Stimulated activated CD4-positive, alpha-beta T cell treated with anti-CD3 and anti-CD28 coated beads, Interleukin-2, amount 100 ng/mL, for 48 hours (primary cell): ENCODE results near the gene AR.
"Not testable (repeated sequence)": the region's sequence is repeated elsewhere in the genome, so short reads cannot be mapped to it uniquely, and the experiment has no call there.

Source experiments
- DNase-seq, 2 donors: peaks; one replicate each; pipeline ENCODE4 v3.0.0-alpha.2; 2020

The AR gene

GRCh38 chrX:67637293-67637692 lies 93.5 kb downstream of the AR start:
- not testable (repeated sequence) for DNase-seq

DNA sequence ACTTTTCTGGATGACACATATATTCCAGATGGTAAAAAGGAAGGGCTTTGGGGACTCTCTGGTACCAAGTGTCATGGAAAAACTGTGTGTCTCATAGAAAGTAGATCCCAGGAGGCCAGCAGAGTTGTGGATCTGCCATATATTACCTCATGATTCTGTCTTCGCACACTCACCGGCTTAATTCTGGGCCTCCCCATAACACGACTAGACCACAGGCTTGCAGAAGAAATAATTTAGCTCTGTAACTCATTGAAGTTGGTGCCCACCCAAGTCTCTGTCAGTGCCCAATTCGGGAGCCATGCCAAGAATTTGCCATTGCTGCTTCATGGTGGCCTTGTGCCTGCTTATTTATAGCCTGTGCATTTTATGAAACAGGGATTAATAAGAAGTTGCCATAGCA lies 104.5 kb downstream of the AR start:
- no peak for DNase-seq

GRCh38 chrX:67651437-67652142 lies 107.8 kb downstream of the AR start:
- DNase-seq = no peak

DNA sequence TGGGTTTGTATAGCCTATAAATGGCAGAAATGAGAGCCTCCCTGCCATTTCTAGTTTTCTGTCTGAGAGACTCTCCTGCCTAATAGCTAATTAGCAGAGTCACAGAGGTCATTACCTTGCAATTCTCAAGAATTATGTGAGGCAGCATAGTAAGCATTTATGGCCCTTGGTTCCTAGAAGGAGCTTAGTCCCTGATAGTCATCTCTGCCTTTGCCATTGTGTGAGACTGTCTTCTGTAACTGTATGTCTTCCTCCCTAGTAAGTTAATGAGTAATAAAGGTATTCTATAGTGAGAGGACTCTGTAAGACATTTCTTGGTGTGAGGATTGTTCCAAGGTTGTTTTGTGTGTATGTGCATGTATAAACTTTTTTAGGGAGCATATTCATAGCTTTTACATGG lies 108.7 kb downstream of the AR start:
- no peak for DNase-seq

- no peak for DNase-seq
Observed at GRCh38 chrX:67654301-67654700, 110.5 kb downstream of the AR start.

DNA sequence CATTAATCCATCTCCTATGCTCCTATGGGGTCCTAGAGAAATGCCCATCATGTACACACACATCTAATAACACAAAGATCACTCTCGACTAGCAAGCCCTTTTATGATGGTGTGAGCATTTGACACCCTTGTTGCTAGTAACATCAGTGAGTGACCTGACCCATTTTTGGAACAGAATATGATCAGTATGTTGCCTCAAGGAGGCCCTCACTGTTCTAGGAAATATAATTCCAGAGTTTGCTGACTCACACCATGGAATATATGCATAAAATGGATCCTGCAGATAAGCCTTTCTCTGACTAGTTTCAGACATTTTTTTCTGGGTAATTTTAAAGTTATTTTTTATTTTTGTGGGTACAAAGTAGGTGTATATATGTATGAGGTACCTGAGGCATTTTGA lies 121.8 kb downstream of the AR start:
- DNase-seq = no peak

- not testable (repeated sequence) for DNase-seq
Observed at GRCh38 chrX:67670717-67671116, 126.9 kb downstream of the AR start.

DNA sequence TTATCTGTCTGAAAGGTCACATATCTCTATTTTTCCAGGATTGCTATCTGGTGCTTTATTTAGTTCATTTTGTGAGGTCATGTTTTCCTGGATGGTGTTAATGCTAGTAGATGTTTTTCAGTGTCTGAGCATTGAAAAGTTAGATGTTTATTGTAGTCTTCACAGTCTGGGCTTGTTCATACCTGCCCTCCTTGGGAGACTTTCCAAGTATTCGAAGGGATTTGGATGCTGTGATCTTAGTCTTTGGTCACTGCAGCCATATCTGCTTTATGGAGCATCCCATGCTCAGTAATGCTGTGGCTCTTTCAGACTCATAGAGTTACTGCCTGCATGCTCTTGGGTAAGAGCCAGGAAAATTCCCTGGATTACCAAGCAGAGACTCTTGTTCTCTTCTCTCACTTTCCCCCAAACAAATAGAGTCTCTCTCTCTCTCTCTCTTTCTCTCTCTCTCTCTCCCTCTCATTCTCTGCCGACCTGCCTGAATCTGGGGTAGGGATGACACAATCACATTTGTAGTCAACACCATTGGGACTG lies 130.0 kb downstream of the AR start:
- no peak for DNase-seq

DNA sequence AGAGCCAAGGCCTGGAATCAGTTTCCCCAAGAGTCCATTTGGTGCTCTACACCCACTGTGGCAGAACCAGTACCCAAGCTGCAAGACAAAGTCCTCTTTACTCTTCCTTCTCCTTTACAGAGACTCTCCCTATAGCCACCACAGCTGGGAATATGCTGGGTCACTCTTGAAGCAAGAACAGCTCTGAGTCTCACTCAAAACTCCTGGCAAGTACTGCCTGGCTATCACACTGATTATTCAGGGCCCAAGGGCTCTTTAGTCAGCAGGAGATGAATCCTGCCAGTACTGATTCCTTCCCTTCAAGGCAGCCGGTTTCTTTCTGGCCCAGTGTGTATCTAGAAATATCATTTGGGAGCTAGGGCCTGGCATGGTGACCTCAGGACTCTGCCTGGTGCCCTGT lies 130.9 kb downstream of the AR start:
- no peak for DNase-seq

GRCh38 chrX:67684136-67684535 lies 140.3 kb downstream of the AR start:
- no peak for DNase-seq

- no peak for DNase-seq
Observed at GRCh38 chrX:67692246-67692645, 148.4 kb downstream of the AR start.

- no peak for DNase-seq
Observed at GRCh38 chrX:67693928-67694327, 150.1 kb downstream of the AR start.

DNA sequence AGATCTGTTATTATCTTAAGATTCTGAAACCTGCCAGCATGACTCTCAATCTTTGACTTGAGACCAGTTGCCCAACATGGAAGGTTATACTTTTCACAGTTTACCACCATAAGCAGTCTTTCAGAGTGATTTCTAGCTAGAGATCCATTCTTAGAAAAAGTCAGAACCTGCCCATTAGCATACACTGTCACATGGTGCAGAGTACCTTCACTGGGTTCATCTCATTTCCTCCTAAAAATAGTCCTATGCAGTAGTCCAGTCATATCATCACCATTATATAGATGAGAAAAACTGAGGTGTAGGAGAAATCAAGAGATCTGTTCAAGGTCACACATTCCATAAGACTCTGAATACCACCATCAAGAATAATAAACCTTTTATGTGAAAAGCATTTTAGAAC lies 153.6 kb downstream of the AR start:
- no peak for DNase-seq

DNA sequence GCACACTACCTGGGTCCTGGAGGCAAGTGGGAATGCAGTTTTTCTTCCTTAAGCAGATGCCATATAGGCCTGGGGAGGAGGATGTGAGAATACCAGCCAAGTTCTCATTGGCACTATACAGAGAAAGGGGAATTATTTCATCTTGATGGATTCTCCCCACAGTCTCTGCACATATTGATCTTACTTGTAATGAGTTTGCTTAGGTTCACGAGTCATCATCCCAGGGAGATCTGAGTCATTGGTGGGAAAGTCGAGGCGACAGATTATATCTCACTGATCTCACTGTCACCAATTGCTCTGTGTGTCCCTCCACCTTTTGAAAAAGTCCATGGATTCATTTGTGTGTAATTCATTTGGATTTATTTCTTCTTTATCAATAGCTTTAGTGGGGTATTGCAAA lies 156.8 kb downstream of the AR start:
- no peak for DNase-seq

DNA sequence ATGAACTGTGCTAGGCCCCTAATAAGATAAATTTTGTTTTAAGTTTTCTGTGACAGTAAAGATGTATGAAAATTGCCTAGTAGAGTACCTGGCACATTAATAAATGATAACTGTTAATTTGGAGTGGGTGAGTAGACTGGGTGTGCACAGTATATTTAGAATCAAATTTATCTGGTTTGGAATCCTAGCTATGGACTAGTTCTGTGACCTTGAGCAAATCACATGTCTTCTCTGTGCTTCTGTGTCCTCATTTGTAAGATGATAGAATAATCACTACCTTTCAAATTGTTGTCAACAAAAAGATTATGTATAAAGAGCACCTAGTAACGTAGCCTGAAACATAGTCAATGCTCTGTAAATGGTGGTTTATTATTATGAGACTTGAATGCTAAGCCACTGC lies 170.2 kb downstream of the AR start:
- no peak for DNase-seq

DNA sequence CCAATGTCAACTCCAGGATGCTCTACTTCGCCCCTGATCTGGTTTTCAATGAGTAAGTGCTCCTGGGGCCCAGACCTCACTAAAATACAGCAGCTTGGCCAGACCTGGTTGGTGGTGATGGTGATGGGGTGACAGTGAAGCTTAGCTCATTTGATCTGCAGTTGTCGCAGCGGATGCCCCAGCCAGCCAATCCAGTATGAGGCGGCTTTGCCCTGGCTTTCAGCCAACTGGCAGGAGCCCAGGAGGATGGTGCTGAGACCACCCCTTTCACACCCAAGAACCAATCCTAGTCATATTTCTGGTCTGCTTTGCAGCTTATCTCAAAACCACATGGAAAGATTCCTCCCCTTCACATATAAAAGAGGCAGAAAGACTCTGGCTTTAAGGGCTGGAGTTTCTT lies 173.8 kb downstream of the AR start:
- DNase-seq = no peak

GRCh38 chrX:67718926-67719325 lies 175.1 kb downstream of the AR start:
- DNase-seq = no peak

- no peak for DNase-seq
Observed at GRCh38 chrX:67720344-67720743, 176.5 kb downstream of the AR start.

DNA sequence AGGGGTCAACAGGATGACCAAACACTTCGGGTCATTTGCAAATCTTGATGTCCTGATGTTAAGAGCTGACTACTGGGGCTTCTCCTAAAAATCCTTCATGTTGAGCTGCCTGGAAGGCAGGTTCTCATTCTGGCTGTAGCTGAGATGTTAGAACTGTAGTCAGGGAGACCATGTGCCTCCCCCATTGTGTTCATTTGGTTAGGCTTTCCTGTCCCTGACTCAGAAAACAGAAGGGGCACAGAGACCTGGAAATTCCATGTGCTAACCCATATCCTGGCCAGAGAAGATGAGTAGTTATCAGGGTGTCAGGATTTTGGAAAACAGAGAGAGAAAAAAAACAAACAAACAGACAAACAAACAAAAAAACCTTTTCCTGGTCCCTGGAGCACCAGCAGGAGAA lies 177.5 kb downstream of the AR start:
- DNase-seq = no peak

DNA sequence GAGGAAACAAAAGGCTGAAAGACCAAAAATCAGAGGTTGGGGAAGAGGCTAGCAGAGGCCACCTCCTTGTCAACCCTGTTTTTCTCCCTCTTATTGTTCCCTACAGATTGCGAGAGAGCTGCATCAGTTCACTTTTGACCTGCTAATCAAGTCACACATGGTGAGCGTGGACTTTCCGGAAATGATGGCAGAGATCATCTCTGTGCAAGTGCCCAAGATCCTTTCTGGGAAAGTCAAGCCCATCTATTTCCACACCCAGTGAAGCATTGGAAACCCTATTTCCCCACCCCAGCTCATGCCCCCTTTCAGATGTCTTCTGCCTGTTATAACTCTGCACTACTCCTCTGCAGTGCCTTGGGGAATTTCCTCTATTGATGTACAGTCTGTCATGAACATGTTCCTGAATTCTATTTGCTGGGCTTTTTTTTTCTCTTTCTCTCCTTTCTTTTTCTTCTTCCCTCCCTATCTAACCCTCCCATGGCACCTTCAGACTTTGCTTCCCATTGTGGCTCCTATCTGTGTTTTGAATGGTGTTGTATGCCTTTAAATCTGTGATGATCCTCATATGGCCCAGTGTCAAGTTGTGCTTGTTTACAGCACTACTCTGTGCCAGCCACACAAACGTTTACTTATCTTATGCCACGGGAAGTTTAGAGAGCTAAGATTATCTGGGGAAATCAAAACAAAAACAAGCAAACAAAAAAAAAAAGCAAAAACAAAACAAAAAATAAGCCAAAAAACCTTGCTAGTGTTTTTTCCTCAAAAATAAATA lies 179.9 kb downstream of the AR start:
- DNase-seq = no peak

- no peak for DNase-seq
Observed at GRCh38 chrX:67724359-67725110, 180.7 kb downstream of the AR start.

GRCh38 chrX:67725471-67725870 lies 181.7 kb downstream of the AR start:
- DNase-seq = no peak

GRCh38 chrX:67726018-67726417 lies 182.2 kb downstream of the AR start:
- DNase-seq = no peak

- DNase-seq = no peak
Observed at GRCh38 chrX:67727576-67727975, 183.8 kb downstream of the AR start.
